Caco-2 (cell line): ENCODE measurements around the gene PROSER2. TPM values are rescaled to one million over a fixed set of nuclear protein-coding genes. Genes with fewer than 3 reads are reported as not detected.

ENCODE experiments used
- BruUV-seq: library from RNA; stranded (reverse); fragments of 400-500 nt; replicated peaks from 2 replicates; lab custom pipeline; 2021; lab: Mats Ljungman, UMichigan
- CTCF ChIA-PET: fragments of 300-600 bp; sonication (Branson Sonifier 250); formaldehyde crosslinking; loops from one replicate; lab custom pipeline; 2022; ENCODE audit warnings: antibody characterized with exemption; lab: Charles Lee
- POLR2A ChIA-PET: fragments of 300-600 bp; sonication (Branson Sonifier 250); formaldehyde crosslinking; loops from one replicate; lab custom pipeline; 2022; ENCODE audit warnings: antibody characterized with exemption; lab: Charles Lee
- DNase-seq, 2 experiments: peaks; one replicate each; pipeline versions ENCODE4 v3.0.0 to v3.0.0-alpha.2; 2020 to 2022
- H3K27me3 ChIP-seq: replicated peaks from 2 replicates; pipeline ENCODE4 v1.6.0; 2011; ENCODE audit warnings: low read length; ENCODE audit not compliant: control insufficient read depth, insufficient read depth
- H3K36me3 ChIP-seq: 2 replicates; pipeline ENCODE4 v1.5.1; 2011; ENCODE audit warnings: low read length; ENCODE audit not compliant: control insufficient read depth, insufficient read depth
- H3K4me1 ChIP-seq: fragments of 250-450 bp; sonication (Bioruptor Pico); 2 replicates; pipeline ENCODE4 v1.5.1; 2020; ENCODE audit warnings: mild to moderate bottlenecking
- H3K4me3 ChIP-seq: 2 replicates; pipeline ENCODE4 v1.5.1; 2011; ENCODE audit warnings: low read depth, mild to moderate bottlenecking, control low read depth, low read length
- H3K9me3 ChIP-seq: fragments of 250-450 bp; sonication (Bioruptor Pico); 2 replicates; pipeline ENCODE4 v1.5.1; 2020; ENCODE audit warnings: mild to moderate bottlenecking, moderate library complexity
- H3K27ac Mint-ChIP-seq: one replicate; pipeline ENCODE4 v1.8.0; 2022; ENCODE audit warnings: mixed read lengths; ENCODE audit not compliant: unreplicated experiment
- H3K27me3 Mint-ChIP-seq: one replicate; pipeline ENCODE4 v1.8.0; 2022; ENCODE audit warnings: mixed read lengths; ENCODE audit not compliant: insufficient read depth, unreplicated experiment
- H3K36me3 Mint-ChIP-seq: one replicate; pipeline ENCODE4 v1.8.0; 2022; ENCODE audit warnings: mild to moderate bottlenecking, mixed read lengths; ENCODE audit not compliant: insufficient read depth, unreplicated experiment
- H3K4me1 Mint-ChIP-seq: one replicate; pipeline ENCODE4 v1.8.0; 2022; ENCODE audit warnings: low read depth, mixed read lengths; ENCODE audit not compliant: unreplicated experiment
- H3K4me3 Mint-ChIP-seq: one replicate; pipeline ENCODE4 v1.8.0; 2022; ENCODE audit warnings: mild to moderate bottlenecking, moderate library complexity, mixed read lengths; ENCODE audit not compliant: unreplicated experiment
- H3K9me3 Mint-ChIP-seq: one replicate; pipeline ENCODE4 v1.8.0; 2022; ENCODE audit warnings: mixed read lengths; ENCODE audit not compliant: unreplicated experiment
- intact Hi-C: fragments of 100-400 bp; cut with micrococcal nuclease; formaldehyde crosslinking; loops from one replicate; pipeline ENCODE4 v1.10.0; 2022; ENCODE audit not compliant: unreplicated experiment
- total RNA-seq: library from RNA; stranded (reverse); gene quantifications from 2 replicates; pipeline ENCODE4 v1.2.3, GENCODE V29; 2022
- TF ChIP-seq, protein P1 (sequence below), 2 experiments: fragments of 200-600 bp in 1 of 2; IDR thresholded peaks; 1 replicate in 1 of 2; 2 replicates in 1 of 2; pipeline versions ENCODE4 v1.5.1 to v1.8.0; 2011 to 2022; ENCODE audit warnings: antibody characterized with exemption in 1 of 2, control low read depth in 1 of 2, inconsistent platforms in 1 of 2, low read depth in 1 of 2, low read length in 1 of 2, mild to moderate bottlenecking in 1 of 2, moderate library complexity in 1 of 2; ENCODE audit not compliant: insufficient read depth in 1 of 2, severe bottlenecking in 1 of 2, unreplicated experiment in 1 of 2

PROSER2 gene
- total RNA-seq, 1 experiment from 2014 or later = 134 TPM

- peak overlapping the region; percentile 4 for H3K4me3 Mint-ChIP-seq
- H3K9me3 ChIP-seq = no peaks in the 10 kb centered on the region
- TF ChIP-seq, protein P1, sequence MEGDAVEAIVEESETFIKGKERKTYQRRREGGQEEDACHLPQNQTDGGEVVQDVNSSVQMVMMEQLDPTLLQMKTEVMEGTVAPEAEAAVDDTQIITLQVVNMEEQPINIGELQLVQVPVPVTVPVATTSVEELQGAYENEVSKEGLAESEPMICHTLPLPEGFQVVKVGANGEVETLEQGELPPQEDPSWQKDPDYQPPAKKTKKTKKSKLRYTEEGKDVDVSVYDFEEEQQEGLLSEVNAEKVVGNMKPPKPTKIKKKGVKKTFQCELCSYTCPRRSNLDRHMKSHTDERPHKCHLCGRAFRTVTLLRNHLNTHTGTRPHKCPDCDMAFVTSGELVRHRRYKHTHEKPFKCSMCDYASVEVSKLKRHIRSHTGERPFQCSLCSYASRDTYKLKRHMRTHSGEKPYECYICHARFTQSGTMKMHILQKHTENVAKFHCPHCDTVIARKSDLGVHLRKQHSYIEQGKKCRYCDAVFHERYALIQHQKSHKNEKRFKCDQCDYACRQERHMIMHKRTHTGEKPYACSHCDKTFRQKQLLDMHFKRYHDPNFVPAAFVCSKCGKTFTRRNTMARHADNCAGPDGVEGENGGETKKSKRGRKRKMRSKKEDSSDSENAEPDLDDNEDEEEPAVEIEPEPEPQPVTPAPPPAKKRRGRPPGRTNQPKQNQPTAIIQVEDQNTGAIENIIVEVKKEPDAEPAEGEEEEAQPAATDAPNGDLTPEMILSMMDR (IDR thresholded peaks at IDR 0.05; ENCODE audit: insufficient read depth in 1 of 2, low read depth in 1 of 2, low read length in 1 of 2, severe bottlenecking in 1 of 2, unreplicated experiment in 1 of 2) = peak; percentile 87 to 90
- H3K27me3 ChIP-seq = no peaks in the 10 kb centered on the region
- no peaks in the 10 kb centered on the region for H3K27me3 Mint-ChIP-seq
- ChIA-PET POLR2A (interaction anchor here (0.6 to 1.1 kb wide), 4 partner anchors 11 to 260 kb away, joined by 3 to 8 read pairs (median 6); no protein-coding TSS in a partner anchor), CTCF (interaction anchor here (0.6 to 3.0 kb wide), 26 partner anchors 8 to 260 kb away, joined by 3 to 47 read pairs (median 4); no protein-coding TSS in a partner anchor)
- H3K36me3 ChIP-seq = no peaks in the 10 kb centered on the region
- H3K9me3 Mint-ChIP-seq = no peaks in the 10 kb centered on the region
- peaks cover 8% of the 10 kb centered on the region for H3K4me1 Mint-ChIP-seq
- BruUV-seq = no TSS peak
- intact Hi-C loops = loop anchor here (1.0 to 2.0 kb wide), 3 partner anchors 37 to 203 kb away; no protein-coding TSS in a partner anchor
- no peak overlapping the region for H3K4me3 ChIP-seq
- H3K36me3 Mint-ChIP-seq = peaks cover 1% of the 10 kb centered on the region
- H3K4me1 ChIP-seq = peaks cover 10% of the 10 kb centered on the region; the same call in 1 of the 2 replicates
- peak in 1 of 2 experiments; percentile 84 for DNase-seq
- peak overlapping the region; percentile 60 for H3K27ac Mint-ChIP-seq
Measured at GRCh38 chr10:11782793-11783557, 40.2 kb upstream of the PROSER2 start.

DNA sequence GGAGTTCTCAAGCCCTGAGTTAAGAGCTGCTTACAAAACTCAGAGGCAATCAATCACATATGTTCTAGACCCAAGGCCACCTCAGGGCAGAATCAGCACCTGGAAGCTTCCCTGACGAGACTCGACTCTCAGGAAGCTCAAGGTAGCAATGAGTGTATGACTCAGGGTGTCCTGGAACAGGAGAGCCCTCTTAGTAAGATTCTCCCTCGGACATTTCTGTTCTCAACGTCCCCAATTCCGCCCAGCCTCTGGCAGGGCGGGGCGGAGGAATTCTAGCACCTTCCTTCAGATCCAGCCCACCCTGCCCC is 39.6 kb upstream of the PROSER2 start:
- ChIA-PET POLR2A (interaction anchor here (0.8 to 1.1 kb wide), 3 partner anchors 10 to 92 kb away, joined by 3 to 8 read pairs (median 7); no protein-coding TSS in a partner anchor), CTCF (interaction anchor here (0.6 to 3.0 kb wide), 18 partner anchors 7 to 260 kb away, joined by 3 to 47 read pairs (median 6); no protein-coding TSS in a partner anchor)
- Histone ChIP-seq H3K4me3 (no peak overlapping the region), H3K4me1 (peaks cover 10% of the 10 kb centered on the region; the same call in 1 of the 2 replicates), H3K27me3 (no peaks in the 10 kb centered on the region), H3K9me3 (no peaks in the 10 kb centered on the region), H3K36me3 (no peaks in the 10 kb centered on the region)
- Mint-ChIP-seq H3K4me3 (no peak overlapping the region), H3K27me3 (no peaks in the 10 kb centered on the region), H3K27ac (no peak overlapping the region), H3K9me3 (no peaks in the 10 kb centered on the region), H3K4me1 (peaks cover 8% of the 10 kb centered on the region), H3K36me3 (no peaks in the 10 kb centered on the region)
- BruUV-seq = no TSS peak
- no peak for DNase-seq
- TF ChIP-seq, protein P1 (IDR thresholded peaks at IDR 0.05; ENCODE audit: insufficient read depth in 1 of 2, low read depth in 1 of 2, low read length in 1 of 2, severe bottlenecking in 1 of 2, unreplicated experiment in 1 of 2) = no peak
- intact Hi-C loops = loop anchor here (1.0 to 2.0 kb wide), 2 partner anchors 37 to 73 kb away; no protein-coding TSS in a partner anchor

- DNase-seq = no peak
- ChIA-PET CTCF (no interaction called here), POLR2A (no interaction called here)
- H3K27me3 Mint-ChIP-seq = no peaks in the 10 kb centered on the region
- BruUV-seq = no TSS peak
- H3K9me3 Mint-ChIP-seq = no peaks in the 10 kb centered on the region
- no peaks in the 10 kb centered on the region for H3K36me3 ChIP-seq
- peaks cover 6% of the 10 kb centered on the region for H3K36me3 Mint-ChIP-seq
- H3K4me1 ChIP-seq = peaks cover 14% of the 10 kb centered on the region
- no peak overlapping the region for H3K4me3 ChIP-seq
- peaks cover 14% of the 10 kb centered on the region for H3K4me1 Mint-ChIP-seq
- TF ChIP-seq, protein P1 (IDR thresholded peaks at IDR 0.05; ENCODE audit: insufficient read depth in 1 of 2, low read depth in 1 of 2, low read length in 1 of 2, severe bottlenecking in 1 of 2, unreplicated experiment in 1 of 2) = no peak
- intact Hi-C loops = no loop called here
- H3K9me3 ChIP-seq = no peaks in the 10 kb centered on the region
- H3K27me3 ChIP-seq = no peaks in the 10 kb centered on the region
- H3K4me3 Mint-ChIP-seq = no peak overlapping the region
- peak overlapping the region; percentile 35 for H3K27ac Mint-ChIP-seq
Measured at GRCh38 chr10:11787374-11787773, 35.8 kb upstream of the PROSER2 start.
